Loucy (cell line): ENCODE data around the gene SSTR5.

Source experiments
- EZH2phosphoT487 ChIP-seq: fragments of 200-600 bp; IDR thresholded peaks from 2 replicates; pipeline ENCODE4 v1.6.1; 2018; ENCODE audit warnings: antibody characterized with exemption, mild to moderate bottlenecking, moderate library complexity, borderline replicate concordance
- TF ChIP-seq, protein P1 (sequence below): fragments of 200-600 bp; sonication (generic); conservative IDR thresholded peaks from 2 replicates; pipeline ENCODE4 v1.5.1; 2014; ENCODE audit warnings: mild to moderate bottlenecking, antibody characterized with exemption, low read length

DNA sequence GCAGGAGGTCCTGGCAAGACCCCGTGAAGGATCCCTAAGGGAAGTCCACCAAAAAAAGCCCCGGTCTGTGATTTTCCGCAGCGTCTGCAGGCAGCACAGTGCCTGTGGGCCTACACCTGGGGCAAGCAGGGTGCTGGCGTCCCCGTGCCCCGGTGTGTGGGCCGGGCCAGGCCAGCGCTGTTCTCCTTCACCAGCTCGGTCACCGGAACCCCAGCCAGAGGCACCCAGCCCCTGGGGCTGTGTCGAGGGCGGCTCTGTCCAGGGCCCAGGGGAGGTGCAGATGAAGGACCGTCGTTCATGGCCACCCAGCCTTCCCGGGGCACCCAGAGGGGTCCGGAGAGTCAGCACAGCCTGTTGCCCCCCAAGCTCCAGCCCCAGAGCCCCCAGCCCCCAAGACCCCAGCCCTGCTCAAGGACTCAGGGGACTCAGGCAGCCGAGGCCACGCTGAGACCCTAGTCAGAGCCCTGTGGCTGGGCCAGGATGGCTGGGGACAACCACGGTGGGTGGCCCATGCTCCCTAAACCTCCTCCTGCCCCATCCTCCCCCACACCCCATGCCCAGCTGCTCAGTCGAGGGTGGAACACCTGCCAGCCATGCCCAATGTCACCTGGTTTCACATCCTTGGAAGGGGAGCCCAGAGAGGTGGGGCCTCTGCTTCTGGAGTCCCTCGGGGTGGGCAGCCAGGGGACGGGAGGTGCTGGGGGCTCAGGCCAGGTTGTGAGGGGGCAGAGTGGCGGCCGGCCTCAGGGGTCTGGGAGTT lies 29.2 kb downstream of the SSTR5 start:
- TF ChIP-seq, protein P1, sequence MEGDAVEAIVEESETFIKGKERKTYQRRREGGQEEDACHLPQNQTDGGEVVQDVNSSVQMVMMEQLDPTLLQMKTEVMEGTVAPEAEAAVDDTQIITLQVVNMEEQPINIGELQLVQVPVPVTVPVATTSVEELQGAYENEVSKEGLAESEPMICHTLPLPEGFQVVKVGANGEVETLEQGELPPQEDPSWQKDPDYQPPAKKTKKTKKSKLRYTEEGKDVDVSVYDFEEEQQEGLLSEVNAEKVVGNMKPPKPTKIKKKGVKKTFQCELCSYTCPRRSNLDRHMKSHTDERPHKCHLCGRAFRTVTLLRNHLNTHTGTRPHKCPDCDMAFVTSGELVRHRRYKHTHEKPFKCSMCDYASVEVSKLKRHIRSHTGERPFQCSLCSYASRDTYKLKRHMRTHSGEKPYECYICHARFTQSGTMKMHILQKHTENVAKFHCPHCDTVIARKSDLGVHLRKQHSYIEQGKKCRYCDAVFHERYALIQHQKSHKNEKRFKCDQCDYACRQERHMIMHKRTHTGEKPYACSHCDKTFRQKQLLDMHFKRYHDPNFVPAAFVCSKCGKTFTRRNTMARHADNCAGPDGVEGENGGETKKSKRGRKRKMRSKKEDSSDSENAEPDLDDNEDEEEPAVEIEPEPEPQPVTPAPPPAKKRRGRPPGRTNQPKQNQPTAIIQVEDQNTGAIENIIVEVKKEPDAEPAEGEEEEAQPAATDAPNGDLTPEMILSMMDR = no peak
- TF ChIP-seq EZH2phosphoT487 = no peak
